GM15510 (cell line): ENCODE data around the gene CARD18.

Source experiments
- POLR2A ChIP-seq: IDR thresholded peaks from 3 replicates; pipeline ENCODE4 v1.6.1; 2011; ENCODE audit warnings: borderline replicate concordance; ENCODE audit not compliant: insufficient read length; ENCODE audit errors: extremely low read depth

The CARD18 gene, protein sequence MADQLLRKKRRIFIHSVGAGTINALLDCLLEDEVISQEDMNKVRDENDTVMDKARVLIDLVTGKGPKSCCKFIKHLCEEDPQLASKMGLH

DNA sequence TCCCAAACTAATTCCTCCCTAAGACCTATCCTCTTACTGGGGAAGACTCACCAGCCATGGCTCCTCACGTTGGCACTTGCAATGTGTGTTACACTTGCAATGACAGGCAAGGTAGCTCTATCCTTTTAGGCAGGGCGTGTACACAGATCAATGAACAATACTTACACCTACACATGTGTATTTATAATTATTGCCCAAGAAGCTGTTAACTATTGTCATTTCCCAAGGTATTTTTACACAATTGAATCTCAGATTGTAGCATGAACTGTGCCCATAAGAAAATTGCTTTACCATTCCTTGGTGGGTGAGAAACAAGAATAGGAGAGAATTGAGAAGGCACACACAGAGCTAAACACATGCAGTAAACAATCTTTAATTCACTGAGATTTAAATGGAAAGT lies at the start of gene CARD18:
Gene CARD18, minus strand, starts transcription at position 101 of the 400 bp plus-strand sequence. Its CDS starts 43 bp downstream, at position 58.
- no peak for TF ChIP-seq POLR2A

GRCh38 chr11:105183987-105184386 lies 44.4 kb upstream of the CARD18 start:
- TF ChIP-seq POLR2A, result no peak

- TF ChIP-seq POLR2A, result no peak
These were observed 43.9 kb upstream of the CARD18 start for GRCh38 chr11:105183426-105183825.

DNA sequence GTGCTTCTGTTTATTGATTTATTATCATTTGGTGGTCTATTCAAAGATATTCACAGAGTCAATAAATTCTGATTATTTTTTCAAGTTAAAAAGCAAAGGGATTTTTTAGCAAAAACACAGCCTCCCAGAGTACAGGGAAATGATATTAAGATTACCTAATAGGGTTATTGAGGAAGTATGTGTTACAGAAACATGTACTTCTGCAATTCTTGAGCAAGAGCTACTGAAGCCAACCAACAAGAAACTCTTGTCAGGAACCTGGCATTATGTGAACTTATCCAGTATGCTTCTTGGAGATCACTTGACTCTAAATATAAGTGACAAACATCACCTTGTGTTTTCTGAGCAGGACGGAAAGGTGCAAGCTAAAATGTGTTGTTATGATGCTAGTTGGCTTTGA lies 42.0 kb upstream of the CARD18 start:
- TF ChIP-seq POLR2A, result no peak

DNA sequence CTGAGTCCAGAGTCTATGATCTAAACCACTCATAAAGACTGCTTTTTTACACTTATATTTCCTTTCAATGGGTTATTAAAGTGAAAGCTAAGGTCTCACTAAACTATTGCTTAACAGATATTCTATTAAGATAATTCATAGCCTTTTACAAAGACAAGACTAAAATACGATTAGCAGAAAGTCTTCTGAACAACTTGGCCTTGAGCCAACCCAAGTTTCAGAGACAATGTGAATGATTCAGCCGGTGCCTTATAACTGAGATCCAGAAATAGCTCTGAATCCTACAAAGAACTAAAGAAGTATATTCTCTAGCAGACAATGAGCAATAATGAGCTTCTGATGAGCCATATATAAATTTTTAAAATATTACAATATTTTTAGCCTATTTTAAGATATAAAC lies 41.5 kb upstream of the CARD18 start:
- no peak for TF ChIP-seq POLR2A

- TF ChIP-seq POLR2A, result no peak
These were observed 40.1 kb upstream of the CARD18 start for GRCh38 chr11:105179542-105180278.

GRCh38 chr11:105177658-105178057 lies 38.1 kb upstream of the CARD18 start:
- no peak for TF ChIP-seq POLR2A

GRCh38 chr11:105168457-105168856 lies 28.9 kb upstream of the CARD18 start:
- TF ChIP-seq POLR2A, result no peak

GRCh38 chr11:105167244-105167643 lies 27.7 kb upstream of the CARD18 start:
- no peak for TF ChIP-seq POLR2A

- no peak for TF ChIP-seq POLR2A
These were observed 24.6 kb upstream of the CARD18 start for GRCh38 chr11:105164208-105164607.

DNA sequence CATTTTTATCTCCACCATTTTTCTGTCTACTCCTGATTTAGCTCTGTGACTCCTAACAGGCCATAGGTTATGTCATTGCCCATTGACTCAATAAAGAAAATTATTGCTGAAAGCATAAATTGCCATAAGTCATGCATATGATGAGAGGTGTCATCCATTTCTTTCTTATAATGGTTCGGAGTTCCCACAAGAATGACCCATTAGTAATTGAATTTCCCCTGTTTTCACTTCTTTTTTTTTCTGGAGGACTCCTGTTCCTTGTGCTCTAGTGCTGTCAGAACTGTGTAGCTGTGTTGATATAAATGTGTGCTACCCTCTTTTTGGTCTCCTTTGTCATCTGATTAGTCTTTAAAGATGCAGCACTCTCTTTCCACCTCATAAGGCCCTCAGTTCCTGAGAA lies 22.9 kb upstream of the CARD18 start:
- TF ChIP-seq POLR2A, result no peak

- TF ChIP-seq POLR2A, result no peak
These were observed 18.9 kb upstream of the CARD18 start for GRCh38 chr11:105158436-105158835.

DNA sequence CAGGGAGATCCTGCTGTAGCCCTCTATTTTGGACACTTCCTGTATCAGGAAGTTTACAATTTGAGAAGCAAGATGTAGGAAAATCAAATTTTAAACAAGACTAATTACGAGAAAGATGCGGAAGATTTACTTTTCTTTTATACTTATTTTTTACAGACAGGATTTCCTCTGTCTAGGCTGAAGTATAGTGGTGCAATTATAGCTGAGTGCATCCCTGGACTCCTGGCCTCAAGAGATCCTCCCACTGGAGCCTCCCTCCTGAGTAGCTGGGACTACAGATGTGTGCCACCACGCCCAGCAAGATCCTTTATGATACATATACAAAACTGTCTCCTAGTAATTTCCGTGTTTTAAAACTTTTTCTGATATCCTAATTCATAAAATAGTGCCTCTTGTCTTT lies 17.2 kb upstream of the CARD18 start:
- no peak for TF ChIP-seq POLR2A

DNA sequence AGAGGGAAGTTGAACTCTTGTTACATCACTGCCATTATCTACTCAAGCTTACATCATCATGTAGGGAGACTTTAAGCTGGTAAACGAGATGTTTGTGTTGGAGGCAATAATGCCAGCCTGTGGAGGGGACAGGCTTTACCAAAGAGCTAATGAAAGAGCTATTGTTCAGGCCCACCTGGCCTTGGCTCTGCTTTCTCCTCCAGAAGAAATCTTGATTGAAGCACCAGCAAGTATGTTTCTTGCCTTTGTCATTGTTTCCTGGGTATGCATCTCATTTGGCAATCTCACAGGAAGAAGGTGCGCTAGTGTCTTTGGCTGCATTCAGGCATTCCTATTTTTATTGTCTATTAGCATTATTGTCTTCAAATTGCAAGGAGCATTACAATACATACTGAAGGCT lies 16.7 kb upstream of the CARD18 start:
- TF ChIP-seq POLR2A, result no peak

- TF ChIP-seq POLR2A, result no peak
These were observed 16.1 kb upstream of the CARD18 start for GRCh38 chr11:105155679-105156078.

DNA sequence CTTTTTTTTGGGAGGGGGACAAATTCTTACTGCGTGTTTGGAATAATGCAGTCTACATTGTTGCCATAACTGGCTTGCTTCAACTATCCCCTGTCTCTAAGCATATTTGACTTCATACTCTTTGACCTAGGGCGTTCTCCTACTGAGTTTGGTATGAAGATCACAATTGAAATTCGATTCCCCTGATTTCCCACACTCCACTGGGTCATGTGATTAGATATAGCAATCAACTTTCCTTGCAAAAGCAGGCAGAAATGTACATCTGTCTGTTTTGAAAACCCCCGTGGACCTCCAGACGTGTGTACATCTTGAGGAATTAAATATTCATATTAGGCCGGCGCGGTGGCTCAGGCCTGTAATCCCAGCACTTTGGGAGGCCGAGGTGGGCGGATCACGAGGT lies 13.8 kb upstream of the CARD18 start:
- TF ChIP-seq POLR2A, result no peak
